A549 (cell line): ENCODE results near the gene NPLOC4.

ENCODE experiments used
- EP300 ChIP-seq, 2 experiments: fragments of >200 bp; sonication (Bioruptor Twin); formaldehyde crosslinking; IDR thresholded peaks; 2 replicates in 1 of 2; 3 replicates in 1 of 2; pipeline ENCODE4 v1.6.1; 2016 to 2017
- HOXA7 ChIP-seq: fragments of 250-450 bp; sonication (Bioruptor Pico); IDR thresholded peaks from 2 replicates; pipeline ENCODE4 v1.5.0; 2020; ENCODE audit warnings: mild to moderate bottlenecking, moderate library complexity
- JUNB ChIP-seq: fragments of >200 bp; sonication (Bioruptor Twin); formaldehyde crosslinking; IDR thresholded peaks from 2 replicates; pipeline ENCODE4 v1.6.1; 2016
- KDM5A ChIP-seq: fragments of 200-600 bp; sonication (generic); IDR thresholded peaks from 2 replicates; pipeline ENCODE4 v1.6.1; 2016; ENCODE audit warnings: antibody characterized with exemption, mild to moderate bottlenecking
- POLR2A ChIP-seq: IDR thresholded peaks from 2 replicates; pipeline ENCODE4 v1.6.1; 2012; ENCODE audit warnings: mild to moderate bottlenecking, low read length
- TF ChIP-seq, protein P1 (sequence below): fragments of >200 bp; sonication (Bioruptor Twin); formaldehyde crosslinking; IDR thresholded peaks from 3 replicates; pipeline ENCODE4 v1.5.1; 2016

DNA sequence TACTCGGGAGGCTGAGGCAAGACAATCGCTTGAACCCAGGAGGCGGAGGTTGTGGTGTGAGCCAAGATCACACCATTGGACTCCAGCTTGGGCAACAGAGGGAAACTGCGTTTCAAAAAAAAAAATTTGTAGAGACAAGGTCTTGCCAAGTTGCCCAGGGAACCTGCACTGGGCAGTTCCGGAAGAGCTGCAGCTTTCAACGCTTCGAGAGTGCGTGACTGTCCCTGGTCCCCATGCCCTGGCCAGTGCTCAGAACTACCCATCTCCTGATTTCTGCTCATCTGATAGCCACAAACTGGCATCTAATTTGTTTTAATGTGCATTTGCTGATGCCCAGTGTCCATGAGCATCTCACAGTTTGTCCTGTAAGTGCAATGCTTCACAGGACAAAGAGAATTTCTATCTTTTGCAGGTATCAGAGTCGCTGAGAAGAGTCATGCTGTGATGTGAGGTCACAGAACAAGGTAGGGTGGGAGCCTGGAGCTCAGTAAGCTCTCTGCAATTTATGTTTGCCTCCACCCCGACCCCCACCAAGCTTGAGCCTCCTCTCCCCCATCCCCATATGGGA lies 128.2 kb downstream of the NPLOC4 start:
- peak; percentile 36 for TF ChIP-seq POLR2A
- TF ChIP-seq EP300 (IDR thresholded peaks at IDR 0.05), result no peak
- TF ChIP-seq, protein P1, sequence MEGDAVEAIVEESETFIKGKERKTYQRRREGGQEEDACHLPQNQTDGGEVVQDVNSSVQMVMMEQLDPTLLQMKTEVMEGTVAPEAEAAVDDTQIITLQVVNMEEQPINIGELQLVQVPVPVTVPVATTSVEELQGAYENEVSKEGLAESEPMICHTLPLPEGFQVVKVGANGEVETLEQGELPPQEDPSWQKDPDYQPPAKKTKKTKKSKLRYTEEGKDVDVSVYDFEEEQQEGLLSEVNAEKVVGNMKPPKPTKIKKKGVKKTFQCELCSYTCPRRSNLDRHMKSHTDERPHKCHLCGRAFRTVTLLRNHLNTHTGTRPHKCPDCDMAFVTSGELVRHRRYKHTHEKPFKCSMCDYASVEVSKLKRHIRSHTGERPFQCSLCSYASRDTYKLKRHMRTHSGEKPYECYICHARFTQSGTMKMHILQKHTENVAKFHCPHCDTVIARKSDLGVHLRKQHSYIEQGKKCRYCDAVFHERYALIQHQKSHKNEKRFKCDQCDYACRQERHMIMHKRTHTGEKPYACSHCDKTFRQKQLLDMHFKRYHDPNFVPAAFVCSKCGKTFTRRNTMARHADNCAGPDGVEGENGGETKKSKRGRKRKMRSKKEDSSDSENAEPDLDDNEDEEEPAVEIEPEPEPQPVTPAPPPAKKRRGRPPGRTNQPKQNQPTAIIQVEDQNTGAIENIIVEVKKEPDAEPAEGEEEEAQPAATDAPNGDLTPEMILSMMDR, result no peak
- no peak for TF ChIP-seq KDM5A
- TF ChIP-seq HOXA7 (CRISPR knock-in tag), result peak; percentile 98
- no peak for TF ChIP-seq JUNB
